HG03175 (cell line): ENCODE results near the gene CCR3.

Experiments used
- ATAC-seq: cut with Tn5 transposase; IDR thresholded peaks from one replicate; pipeline ENCODE4 v1.9.1; 2021; ENCODE audit warnings: mild to moderate bottlenecking, moderate library complexity; ENCODE audit not compliant: unreplicated experiment

CCR3 gene

DNA sequence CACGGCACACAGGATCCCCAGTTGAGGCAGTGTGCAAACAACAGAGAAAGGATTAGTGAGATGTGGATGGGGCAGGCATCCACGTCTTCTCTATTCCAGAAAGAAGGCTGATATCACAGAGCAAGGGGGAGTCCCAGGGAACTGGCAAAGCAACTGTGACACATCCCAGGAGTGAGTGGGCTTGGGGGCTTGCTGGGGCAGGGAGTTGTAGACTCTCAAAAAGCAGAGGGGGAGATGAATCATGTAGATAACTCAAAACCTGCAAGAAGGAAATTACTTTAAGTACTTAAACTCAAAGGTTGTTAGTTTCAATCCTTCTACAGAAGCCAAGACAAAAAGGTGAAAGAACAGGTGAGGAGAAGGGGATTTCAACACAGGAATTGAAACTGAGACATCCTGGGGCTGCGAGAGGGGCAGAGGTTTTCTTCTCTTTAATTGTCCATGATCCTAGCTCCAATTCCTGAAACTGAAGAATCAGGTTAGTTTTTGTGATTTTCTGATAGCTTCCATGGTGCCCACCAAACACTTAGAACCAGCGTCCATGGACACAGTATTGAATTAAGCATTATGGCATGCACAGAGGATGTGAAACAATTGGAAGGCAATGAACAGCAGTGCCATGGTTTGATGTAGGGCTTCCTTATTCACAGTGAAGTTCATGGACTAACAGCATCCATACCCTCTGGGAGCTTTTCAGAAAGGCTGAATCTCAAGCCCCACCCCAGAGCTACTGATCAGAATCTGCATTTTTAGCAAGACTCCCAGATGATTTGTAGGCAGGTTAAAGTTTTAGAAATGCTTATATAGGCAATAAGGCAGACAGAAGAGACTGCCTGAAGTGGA lies 52.0 kb downstream of the CCR3 start:
- no peak for ATAC-seq

DNA sequence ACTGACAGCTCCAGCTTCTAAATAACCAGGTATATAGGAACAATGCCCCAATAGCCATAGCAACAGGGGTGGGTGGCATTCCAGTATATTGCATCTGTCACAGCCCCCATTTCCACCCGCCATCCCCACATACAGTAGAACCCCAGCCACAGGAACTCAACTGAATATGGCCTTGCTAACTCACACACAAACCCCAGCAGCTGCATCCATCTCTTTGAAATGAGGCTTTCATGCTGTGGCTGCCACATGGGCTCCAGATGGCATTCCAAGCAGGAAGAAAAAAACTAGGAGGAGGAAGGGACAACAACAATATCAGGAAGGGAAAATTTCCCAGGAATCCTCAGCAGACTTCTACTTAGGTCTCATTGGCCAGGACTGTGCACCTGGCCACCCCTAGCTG lies 54.6 kb downstream of the CCR3 start:
- ATAC-seq = no peak

DNA sequence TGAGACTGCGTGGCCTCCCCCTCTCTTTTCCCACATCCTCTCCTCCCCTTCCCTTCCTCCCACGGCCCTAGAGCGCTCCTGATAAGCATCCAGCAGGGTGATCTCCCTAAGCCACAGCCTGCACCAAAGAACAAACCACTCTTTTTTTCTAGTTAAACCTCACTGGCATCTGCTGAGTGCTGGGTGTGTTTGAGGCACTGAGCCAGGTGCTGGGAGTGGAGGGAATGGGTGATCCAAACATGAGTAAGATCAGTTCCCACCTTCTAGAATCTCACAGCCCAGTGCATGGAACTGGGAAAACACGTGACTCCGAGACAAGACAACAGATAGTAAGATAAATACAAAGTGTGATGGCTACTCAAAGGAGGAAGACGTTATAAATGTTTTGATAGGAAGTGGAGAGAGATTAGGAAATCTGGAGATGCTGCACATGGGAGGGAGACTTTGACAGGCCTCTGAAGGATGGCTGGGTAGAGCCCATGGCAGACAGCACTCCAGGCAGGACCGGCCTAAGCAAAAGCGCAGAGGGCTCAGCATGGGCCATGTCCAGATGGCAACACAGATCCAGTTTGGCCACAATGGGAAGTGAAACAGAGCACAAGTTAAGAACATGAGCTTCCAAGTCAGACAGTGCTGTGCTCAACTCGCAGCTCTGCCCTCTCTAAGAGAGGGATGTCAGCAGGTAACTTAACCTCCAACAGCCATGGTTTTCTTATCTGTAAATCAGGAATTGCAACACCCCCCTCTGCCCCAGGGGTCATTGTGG lies 55.6 kb downstream of the CCR3 start:
- ATAC-seq = no peak

DNA sequence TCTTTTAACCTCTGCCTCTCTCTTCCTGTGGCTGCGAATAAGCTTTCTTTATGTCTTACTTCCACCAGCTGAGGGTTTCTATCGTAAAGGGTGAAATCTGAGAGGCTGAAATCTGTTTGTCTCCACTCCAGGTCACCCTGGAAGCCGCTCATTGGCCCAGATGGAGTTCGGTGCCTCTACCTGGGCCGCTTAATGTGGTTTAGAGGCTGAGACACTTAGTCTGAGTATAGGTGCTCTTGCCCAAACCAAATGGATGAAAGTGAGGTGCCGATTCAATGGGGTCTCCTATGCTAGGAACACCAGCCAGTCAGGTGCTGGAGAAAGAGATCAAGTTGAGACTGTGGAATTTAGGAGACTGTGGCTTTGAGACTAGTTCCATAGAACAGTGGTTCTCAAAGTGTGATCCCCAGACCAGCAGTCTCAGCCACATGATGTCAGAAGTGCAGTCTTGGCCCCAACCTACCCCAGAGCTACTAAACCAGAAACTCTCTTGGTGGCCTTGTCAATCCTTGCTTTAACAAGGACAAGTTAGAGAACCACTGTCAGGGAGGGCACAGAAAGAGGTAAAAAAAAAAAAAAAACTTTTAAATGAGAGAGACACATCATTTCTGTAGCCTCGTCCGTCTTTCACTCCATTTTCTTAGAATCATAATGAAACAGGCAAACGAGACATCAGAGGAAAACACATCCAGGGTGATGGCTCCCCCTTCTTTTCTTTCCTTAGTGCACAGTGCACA lies 56.8 kb downstream of the CCR3 start:
- peak; percentile 50 for ATAC-seq

- ATAC-seq = peak; percentile 24
Measured at GRCh38 chr3:46299608-46300460, 57.6 kb downstream of the CCR3 start.

DNA sequence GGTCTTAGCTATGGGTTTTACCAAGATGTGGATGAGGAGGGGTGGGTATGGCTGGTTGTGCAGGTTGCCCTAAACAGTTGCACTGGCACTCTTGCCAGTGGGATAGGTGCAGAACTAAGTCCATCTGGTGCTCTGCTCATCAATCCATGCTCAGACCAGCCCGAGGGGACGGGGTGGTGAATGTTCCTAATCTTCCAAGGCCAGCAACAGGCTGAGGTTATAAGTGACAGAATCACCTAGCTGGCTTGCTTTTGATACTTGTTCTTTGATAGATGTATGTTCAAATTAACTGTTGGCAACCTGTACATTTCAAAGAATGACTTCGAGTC lies 58.2 kb downstream of the CCR3 start:
- no peak for ATAC-seq

- no peak for ATAC-seq
Measured at GRCh38 chr3:46301122-46301835, 59.0 kb downstream of the CCR3 start.

GRCh38 chr3:46303240-46303639 lies 61.0 kb downstream of the CCR3 start:
- no peak for ATAC-seq

DNA sequence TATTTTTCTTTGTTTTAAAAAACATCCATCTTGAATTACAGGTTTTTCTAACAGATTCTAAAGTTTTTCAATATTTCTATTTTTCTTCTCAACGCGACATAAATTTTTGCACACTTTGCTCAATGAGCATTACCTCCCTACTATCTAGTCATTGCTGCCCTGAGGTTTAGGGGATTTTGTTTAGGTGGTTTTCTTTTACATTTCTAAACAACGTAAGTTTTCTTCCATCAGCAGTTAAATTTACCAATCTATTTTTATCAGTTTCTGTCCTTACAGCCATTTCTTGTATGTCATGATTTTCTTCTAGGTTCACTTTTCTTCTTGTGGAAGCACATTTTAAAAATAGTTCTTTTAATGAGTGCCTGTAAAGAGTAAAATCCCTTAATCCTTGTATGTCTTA lies 62.5 kb downstream of the CCR3 start:
- no peak for ATAC-seq

DNA sequence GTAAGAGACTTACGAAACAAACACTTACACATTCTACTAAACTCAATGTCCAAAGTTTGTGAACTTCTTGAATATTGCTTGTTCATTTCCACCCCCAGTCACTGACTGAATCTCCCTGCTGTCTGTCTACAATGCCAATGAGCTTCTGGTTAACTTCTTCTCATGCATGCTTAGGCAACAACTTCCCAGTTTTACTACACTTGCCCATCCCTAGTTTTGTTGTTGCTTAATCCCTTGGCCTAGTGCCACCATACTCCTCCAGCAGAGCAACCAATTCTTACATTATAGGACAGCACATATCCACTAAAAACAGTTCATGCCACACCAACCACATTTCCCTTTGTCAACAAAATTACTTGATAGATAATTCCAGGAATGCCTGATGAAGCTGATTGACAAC lies 70.7 kb downstream of the CCR3 start:
- no peak for ATAC-seq

- ATAC-seq = no peak
Measured at GRCh38 chr3:46314517-46314916, 72.3 kb downstream of the CCR3 start.

GRCh38 chr3:46316206-46316605 lies 73.9 kb downstream of the CCR3 start:
- ATAC-seq = no peak
